GM12874 (cell line): Measurements from ENCODE around the gene KCNT1.

ENCODE experiments used
- TF ChIP-seq, protein P1 (sequence below): IDR thresholded peaks from 2 replicates; pipeline ENCODE4 v1.5.1; 2011; ENCODE audit warnings: low read depth, mild to moderate bottlenecking, control low read depth, low read length, moderate library complexity; ENCODE audit not compliant: insufficient read depth

The KCNT1 gene

DNA sequence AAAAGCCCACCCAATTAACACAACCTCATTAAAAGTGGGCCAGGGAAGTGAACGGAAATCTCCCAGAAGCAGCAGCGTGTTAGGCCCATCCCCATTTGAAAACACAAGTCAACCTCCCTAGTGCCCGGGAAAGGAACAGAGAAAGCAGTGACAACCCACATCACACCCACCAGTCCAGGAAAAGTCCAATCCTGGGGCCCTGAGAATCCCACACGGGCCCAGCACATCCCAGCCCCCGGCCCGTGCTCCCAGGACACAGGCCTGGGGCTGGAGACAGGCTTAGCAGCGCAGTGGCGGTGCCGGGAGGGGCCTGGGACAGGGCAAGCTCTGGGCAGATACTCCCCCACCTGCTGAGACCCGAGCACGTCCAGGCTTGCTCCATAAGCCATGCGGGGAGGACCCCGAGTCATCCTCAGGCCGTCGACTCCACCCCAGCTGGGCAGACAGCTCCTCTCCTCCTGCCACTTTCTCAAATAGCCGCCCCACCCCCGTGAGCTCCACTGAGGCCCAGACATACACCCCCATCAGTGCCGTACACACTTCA is 101.0 kb downstream of the KCNT1 start:
- TF ChIP-seq, protein P1, sequence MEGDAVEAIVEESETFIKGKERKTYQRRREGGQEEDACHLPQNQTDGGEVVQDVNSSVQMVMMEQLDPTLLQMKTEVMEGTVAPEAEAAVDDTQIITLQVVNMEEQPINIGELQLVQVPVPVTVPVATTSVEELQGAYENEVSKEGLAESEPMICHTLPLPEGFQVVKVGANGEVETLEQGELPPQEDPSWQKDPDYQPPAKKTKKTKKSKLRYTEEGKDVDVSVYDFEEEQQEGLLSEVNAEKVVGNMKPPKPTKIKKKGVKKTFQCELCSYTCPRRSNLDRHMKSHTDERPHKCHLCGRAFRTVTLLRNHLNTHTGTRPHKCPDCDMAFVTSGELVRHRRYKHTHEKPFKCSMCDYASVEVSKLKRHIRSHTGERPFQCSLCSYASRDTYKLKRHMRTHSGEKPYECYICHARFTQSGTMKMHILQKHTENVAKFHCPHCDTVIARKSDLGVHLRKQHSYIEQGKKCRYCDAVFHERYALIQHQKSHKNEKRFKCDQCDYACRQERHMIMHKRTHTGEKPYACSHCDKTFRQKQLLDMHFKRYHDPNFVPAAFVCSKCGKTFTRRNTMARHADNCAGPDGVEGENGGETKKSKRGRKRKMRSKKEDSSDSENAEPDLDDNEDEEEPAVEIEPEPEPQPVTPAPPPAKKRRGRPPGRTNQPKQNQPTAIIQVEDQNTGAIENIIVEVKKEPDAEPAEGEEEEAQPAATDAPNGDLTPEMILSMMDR: no peak

DNA sequence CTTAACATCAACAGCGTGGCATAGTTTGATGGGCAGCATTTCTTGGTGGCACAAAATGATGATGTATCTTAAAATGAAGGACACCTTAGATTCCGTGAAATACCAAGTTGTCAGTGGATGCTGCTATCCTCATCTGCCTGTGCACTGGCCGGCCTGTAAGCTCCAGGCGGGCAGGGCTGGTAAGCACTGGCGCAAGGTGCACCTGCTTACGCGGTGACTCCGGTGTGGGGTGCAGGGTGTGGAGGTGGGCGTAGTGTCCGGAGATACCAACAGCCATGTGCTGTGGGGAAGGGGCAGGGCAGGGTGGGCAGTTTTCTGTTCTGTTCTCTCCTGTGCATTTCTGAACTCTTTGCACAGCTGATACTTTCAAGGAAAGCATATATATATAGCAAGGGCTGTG is 101.5 kb downstream of the KCNT1 start:
- TF ChIP-seq, protein P1: no peak

DNA sequence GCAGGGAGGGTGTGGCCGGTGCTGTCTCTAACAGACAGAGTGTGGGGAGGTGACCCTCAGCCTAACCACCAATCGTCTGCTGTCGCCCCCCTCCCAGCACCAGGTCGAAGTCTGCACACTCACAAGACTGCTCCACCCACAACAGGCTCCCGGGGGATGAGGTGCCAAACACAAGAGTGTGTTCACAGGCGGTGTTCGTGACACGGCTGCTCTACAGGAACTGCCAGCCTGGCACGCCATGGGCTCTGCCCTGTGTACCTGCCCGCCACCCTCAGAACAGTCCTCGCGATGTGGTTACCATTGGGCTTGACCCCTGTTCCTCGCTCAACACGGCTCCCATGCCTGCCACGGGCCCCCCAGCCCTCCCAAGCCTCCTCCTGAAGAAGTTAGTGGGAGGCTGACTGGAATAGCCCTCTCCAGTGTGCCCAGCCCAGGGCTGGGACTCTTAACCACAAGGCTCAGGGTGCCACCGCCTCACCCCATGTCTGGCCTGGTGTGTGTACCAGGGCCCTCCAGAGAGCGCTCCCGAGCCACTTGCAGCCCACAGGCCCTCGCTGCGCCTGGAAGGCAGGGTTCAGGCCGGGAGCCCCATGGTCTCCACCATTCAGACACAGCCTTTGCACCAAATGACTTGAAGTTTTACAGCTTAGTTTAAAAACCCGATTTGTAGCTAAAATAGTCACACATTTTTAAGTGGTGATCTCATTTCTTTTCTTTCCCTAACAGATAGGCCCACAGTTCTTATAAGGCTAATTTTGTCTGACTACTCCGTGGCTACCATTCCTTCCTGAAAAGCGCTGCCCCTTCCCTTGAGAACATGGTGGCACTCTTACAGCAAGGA is 102.8 kb downstream of the KCNT1 start:
- TF ChIP-seq, protein P1: no peak

DNA sequence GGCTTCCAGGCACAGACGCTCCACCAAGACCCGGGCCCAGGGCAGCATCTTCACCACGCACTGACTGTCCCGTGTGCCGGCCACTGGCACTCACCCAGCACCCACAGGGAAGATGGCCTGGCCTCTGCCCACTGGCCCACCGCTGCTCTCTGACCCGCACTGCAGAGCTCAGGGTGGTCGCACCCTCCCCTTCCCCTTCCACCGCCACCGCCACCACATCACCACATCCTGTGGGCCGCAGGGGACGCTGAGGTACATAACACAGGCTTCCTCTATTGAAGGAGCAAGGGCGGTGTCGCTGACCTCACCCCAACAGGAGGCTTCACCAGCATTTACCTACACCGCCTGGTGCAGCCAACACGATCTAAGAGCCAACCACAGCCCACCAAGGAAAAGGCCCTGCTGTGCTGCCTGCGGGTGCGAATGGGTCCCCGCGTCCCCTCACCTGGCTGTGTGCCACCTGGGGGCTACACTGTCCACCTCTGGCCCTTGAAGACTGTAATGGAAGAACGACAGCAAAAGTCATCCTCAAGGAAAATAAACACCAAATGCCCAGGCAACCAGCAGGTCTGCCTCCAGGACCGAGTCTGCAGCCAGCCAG is 103.5 kb downstream of the KCNT1 start:
- TF ChIP-seq, protein P1: no peak

DNA sequence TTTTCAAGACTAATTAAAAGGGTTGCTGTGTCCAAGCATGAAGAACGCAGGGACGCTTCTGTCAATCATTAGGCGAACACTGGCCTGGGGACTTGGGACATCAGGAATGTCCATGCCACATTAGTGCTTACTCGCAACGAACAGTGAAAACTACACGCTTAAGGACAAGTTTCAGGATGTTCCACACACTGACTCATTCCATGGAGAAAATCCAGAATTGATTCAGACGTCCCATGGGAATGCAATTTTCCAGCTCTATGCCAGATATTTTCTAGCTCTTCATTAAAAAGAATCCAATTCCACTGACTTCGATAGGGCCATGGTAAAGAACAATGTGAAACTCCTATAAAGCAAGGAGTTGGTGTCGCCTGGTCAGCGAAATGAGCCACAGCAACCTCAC is 107.2 kb downstream of the KCNT1 start:
- TF ChIP-seq, protein P1: no peak

DNA sequence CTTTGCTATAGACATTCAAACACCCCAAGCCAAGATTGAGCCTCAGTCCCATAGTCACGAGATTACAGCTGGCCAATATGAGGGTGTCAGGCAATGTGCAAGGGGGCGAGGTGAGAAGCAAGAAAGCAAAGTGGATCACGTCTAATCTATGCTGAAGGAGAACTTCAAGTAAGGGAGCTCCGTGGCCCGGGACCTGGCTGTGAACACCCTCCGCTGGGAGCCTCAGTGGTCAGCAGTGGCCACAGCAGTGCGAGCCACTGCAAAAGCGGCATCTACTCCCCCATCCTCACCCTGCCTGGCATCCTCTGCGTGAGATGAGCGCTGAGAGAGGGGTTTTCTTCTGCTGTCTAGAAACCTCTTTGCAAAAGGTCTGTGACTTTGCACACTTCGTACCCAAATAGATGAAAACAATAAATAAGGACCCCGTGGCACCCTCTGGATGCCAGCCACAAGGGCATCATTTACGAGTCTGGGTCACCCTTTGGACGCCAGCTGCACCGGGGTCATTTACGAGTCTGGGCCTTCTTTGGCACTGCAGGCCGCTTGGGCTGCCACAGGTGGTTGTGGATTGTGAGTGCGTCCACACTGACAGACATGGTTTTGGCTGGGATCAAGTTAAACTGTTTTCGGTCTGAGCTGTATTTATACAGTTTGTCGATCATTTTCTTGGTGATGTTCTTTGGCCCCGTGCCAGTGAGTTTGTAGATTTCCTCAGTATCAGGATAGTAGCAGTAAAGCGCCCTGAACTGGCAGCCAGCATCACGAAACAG is 109.0 kb downstream of the KCNT1 start:
- TF ChIP-seq, protein P1: no peak

DNA sequence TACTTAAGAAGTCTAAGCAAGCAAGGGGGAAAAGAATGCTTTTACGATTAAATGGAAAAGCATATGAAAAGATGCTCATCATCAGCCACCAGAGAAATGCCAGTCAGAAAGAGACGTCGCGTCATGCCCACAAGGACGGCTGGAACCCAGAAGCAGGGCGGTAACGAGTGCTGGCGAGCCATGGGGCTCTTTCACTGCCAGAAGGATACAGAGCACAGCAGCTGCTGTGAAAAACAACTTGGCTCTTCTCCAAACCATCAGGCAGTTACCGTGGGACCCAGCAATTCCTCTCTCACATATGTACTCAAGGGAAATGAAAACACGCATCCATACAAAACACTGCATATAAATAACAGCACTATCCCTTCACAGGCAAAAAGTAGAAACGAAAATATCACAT is 109.8 kb downstream of the KCNT1 start:
- TF ChIP-seq, protein P1: no peak
